ENCODE data around the gene FBXO24. TPM values are rescaled to one million over a fixed set of nuclear protein-coding genes. Genes with fewer than 3 reads are reported as not detected.
A peak's percentile ranks its signal among the peaks of the same experiment; 100 is the strongest.

The FBXO24 gene
- total and polyA plus RNA-seq, 9 of the 15 experiments (the other 6 are each of a cell fraction or from before 2014, with no cell fraction given), result 0.17 to 0.95 (median 0.50) TPM

- TF ChIP-seq CHD7 (IDR thresholded peaks at IDR 0.05; ENCODE audit: low read depth, low read length) (no peak), ZBTB11 (CRISPR knock-in tag; IDR thresholded peaks at IDR 0.05) (no peak), ATF3 (IDR thresholded peaks at IDR 0.05) (no peak), ATF3 (CRISPR knock-in tag; conservative IDR thresholded peaks at IDR 0.05) (0 out of 2 replicates have a peak, but pooled peaks have one; percentile 23), ZBTB7A (IDR thresholded peaks at IDR 0.05; ENCODE audit: borderline replicate concordance, control insufficient read depth, low read depth, low read length) (no peak), RBFOX2 (IDR thresholded peaks at IDR 0.05; ENCODE audit: low read depth, low read length) (peak; percentile 29), MNT (conservative IDR thresholded peaks at IDR 0.05) (peak in 1 of 2 experiments; percentile 58; a peak in 2 of 4 replicates)
Observed at GRCh38 chr7:100641860-100642533, 55.9 kb downstream of the FBXO24 start (continued).
